NOMO-1 treated with DMSO at 0.1 percent for 48 hours (cell line): Measurements from ENCODE around the gene DTYMK.
"Not testable (repeated sequence)": the region's sequence is repeated elsewhere in the genome, so short reads cannot be mapped to it uniquely, and the experiment has no call there.

Source experiments
- DNase-seq: peaks from one replicate; lab custom pipeline; 2025; ENCODE audit not compliant: unreplicated experiment; lab: John Stamatoyannopoulos, UW

DTYMK gene

GRCh38 chr2:241672243-241673188 is 14.1 kb downstream of the DTYMK start:
- no peak for DNase-seq

DNA sequence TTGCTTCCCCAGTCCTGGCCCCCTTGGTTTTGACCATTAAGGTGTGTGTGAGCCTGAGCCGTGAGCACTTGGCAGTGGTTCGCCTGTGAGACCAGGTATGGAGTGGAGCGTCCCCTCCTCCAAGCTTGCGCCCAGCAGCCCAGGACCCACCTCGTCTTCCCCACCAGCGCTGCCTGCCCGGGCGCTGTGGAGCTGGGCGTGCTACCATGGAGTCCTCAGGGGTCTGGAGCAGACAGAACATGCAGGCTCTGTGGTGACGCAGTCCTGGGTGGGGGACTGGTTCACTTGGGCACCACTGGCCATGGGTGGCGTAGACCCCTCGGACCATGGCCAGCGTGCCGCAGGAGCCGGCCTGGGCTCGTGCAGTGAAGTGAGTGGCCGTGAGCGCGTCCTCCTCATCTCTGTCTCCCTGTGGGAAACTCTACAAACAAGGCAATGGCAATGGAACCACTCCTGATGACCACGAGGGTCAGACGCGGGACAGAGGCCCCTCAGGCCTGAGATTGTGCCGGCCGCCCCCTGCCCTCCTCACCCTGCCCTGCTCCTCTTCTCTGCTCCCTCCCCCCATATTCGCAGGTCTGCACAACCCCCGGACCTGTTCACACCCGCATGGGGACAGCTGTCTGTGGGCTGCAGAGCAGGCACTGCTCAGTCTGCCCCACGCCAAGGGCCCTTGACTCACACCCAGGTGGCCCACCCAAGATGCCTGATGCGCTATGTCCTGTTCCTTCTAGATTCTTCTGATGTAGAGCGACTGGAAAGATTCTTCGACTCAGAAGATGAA is 15.0 kb downstream of the DTYMK start:
- DNase-seq: no peak

DNA sequence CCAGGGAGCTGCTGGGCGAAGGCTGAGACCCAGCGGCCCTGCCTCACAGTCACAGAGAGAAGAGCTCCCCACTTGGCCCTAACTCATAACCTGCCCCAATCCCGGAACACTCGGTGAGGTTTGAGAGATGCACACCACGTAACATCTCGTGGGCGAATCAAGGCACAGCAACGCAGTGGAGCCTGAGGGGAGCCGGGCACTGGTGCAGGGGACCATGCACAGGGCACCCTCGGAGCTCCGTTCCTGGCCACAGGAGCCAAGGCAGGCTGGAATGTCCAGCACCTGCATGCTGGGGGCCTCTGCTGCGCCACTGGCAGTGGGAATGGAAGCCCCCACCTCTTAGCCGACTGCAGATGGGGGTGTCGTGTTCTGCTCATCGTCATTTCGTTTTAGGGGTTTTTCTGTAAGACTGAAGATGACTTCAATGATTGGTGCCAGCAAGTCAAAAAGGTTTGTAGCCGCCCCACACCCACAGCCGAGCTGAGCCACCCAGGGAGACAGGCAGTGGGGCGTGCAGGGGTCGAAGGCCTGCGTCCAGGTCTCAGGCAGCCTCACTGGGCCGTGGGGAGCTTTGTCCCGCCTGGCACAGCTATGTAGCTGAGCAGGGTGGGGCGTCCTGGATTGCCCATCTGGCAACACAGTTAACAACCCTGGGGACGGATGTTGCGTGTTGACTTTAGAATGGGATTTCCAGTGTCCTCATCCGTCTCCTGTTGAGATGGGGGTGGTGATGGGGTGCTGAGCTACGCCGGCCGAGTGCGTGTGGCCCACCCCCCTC is 16.1 kb downstream of the DTYMK start:
- DNase-seq: no peak

- DNase-seq: no peak
These were observed 17.8 kb downstream of the DTYMK start for GRCh38 chr2:241668839-241669238.

GRCh38 chr2:241668354-241668753 is 18.3 kb downstream of the DTYMK start:
- DNase-seq: no peak

DNA sequence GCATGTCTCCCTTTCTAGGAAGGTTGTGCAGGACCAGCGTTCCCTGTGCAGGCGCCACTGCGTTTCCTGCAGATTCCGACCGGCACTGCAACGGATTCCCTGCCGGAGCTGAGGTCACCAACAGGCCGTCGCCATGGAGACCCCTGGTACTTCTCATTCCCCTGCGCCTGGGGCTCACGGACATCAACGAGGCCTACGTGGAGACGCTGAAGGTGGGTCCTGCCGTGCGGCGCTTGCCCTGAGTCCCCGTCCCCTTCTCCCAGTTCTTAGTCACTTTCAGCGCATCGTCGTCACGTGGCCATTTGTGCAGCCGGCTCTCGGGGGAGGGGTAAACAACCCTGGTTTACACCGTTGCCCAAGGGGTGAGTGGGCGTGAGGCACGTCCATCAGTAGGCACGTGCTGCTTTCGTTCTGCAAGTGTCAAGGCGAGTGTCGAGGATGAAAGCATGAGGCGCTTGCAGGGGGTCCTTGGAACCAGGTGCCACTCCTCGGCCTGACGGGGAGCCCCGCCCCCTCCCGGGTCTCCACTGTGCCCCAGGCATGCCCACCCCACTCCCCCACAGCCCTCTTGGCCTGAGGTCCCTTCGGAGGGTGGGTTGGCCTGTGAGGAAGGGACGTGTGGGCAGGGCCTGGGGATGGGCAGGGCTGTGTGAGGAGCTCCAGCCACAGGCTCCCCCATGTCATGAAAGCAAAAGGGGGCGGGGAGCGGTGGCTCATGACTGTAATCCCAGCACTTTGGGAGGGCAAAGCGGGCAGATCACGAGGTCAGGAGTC is 19.8 kb downstream of the DTYMK start:
- no peak for DNase-seq

DNA sequence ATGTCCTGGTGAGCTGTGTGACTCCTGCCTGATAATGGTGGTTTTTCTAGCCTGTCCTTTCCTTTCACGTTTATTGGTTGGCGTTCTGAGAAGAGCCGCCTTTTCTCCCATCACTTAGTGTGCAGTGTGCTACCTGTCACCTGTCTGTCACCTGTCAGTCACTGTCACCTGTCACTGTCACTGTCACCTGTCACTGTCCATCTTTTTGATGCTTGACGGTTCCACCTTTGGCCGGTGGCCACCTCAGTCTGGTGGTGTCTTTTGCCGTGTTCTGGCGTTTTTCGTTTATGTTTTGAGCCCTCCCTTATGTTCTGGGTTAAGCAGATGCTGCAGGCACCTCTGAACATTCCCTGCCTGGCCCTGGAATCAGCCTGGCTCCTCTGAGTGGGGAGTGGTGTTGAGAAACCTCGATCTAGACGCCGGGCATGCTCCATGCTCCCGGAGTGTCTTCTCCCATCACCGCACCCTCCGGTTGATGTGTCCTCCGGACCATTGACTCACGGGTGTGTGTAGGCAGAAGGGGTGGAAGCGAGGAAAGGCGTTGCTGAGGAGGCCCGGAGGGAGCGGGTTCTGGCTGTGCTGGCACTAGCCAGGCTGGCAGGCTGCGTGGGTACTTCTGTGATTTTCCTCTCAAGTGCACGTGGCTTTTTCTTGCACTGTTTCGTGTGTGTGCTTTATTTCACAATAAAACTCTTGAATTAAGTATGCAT is 20.7 kb downstream of the DTYMK start:
- no peak for DNase-seq

GRCh38 chr2:241662731-241663130 is 23.9 kb downstream of the DTYMK start:
- DNase-seq: not testable (repeated sequence)

GRCh38 chr2:241660593-241661213 is 25.9 kb downstream of the DTYMK start:
- no peak for DNase-seq

DNA sequence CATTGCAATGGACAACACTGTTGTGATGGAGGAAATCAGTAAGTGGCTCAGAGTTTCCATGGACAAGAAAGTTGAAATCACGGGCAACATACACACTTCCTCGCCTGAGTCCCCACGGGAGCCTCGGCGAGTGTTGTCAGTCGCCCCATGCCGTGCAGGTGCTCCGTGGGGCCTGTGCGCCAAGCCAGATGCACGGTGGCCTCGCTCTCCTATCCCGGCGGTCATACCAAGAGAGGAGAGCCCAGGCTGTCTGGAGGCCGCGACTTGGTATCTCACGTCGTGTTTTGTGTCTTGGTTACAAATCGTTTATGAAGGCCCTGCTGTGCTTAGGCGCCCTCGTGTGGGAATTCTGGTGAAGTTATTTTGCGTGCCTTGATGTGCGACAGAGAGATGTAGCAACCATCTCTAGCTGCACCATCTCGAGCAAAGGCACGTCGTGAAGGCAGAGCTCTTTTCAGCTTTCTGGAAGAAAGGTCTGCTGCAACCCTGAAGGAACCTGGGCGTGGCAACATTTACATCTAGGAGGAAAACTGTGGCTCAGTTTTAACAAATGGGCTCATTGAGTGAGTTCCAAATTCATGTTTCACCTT is 27.4 kb downstream of the DTYMK start:
- DNase-seq: peak; percentile 26

DNA sequence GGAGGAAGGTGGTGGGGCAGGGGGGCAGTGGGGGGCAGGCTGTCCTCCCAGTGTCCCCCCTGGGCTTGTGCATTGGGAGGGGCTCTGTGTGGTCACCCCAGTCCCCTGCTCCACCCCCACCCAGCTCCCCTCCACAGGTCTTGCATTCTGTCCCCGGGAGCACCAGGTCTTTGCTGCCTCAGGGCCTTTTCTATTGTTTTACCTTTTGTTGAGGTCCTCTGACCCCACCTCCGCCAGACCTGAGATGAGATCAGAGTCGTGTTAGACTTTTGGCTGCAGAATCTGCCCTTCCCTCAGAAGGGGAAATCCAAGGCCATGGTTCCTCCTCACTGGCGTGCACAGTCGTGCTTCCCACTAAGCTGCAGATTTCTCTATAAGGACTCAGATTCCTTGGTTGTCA is 28.3 kb downstream of the DTYMK start:
- DNase-seq: no peak

DNA sequence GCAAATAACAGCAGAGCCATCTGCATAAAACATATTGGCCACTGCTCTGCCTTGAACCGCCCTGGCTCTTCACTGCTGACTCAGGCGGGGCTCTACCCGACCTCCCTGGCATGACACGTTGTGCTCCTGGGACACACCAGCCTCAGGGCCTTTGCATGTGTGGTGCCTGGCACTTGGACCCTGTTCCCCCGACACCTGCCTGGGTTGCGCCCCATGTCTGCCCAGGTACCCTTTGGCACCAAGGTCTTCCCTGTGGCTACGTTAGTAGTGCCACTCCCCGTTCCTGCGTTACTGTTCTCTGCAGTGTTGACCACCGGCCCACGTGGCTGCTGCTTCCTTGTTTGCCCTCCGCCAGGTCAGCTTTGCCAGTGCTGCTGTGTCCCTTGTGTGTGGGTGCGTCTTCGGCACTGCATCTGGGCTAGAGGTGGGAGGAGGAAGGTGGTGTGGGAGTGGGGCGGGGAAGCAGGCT is 28.8 kb downstream of the DTYMK start:
- no peak for DNase-seq

- DNase-seq: no peak
These were observed 30.3 kb downstream of the DTYMK start for GRCh38 chr2:241656190-241656741.

GRCh38 chr2:241655516-241656189 is 31.0 kb downstream of the DTYMK start:
- DNase-seq: no peak

GRCh38 chr2:241654551-241654950 is 32.1 kb downstream of the DTYMK start:
- no peak for DNase-seq

- no peak for DNase-seq
These were observed 33.3 kb downstream of the DTYMK start for GRCh38 chr2:241653210-241653750.

DNA sequence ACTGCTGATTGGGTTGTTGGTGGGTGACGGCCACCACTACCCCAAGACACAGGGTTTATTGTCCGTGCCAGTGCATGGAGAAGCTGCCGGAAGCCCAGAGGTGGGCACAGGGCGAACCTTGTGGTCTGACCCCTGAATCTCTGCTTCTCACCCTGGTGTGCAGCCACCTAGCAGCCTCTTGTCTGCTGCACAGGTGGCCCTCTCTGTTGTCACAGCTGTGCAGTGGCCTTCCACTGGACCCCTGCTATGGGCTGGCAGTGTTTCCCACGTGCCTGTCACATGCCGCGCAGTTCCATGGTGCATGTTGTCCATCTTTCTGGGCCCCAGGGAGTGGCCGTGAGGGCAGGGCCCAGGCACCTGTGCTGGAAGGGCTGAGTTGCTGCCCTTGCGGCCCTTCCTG is 33.9 kb downstream of the DTYMK start:
- no peak for DNase-seq

DNA sequence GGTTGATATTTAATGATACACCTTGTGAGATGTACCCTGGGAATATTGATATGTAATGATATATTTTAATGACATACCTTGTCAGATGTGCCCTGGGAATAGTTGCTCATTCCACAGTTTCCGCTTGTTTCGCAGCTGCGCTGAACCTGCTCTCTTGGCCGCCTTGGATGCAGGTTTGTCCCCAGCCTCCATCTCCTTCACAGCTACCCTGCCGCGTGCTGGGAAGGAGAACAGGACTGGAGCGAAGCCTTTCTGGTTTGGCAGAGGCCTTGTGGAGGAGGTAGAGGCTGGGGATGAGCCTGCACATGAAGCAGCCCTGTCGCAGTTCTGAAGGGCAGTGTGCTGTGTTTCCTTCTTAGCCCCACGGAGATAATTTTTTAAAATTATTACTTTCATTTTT is 34.5 kb downstream of the DTYMK start:
- DNase-seq: no peak
